ENCODE data around the gene CEP83. TPM values are rescaled to one million over a fixed set of nuclear protein-coding genes. Genes with fewer than 3 reads are reported as not detected.

CEP83 gene
- total and polyA plus RNA-seq, 9 of the 15 experiments (the other 6 are each of a cell fraction or from before 2014, with no cell fraction given): 5.3 to 40.5 (median 31.3) TPM

- TF ChIP-seq NR2C2 (CRISPR knock-in tag; IDR thresholded peaks at IDR 0.05) (peak; percentile 66; the same call in 1 of the 2 replicates), NR2C2 (tag; IDR thresholded peaks at IDR 0.05) (no peak), CEBPG (CRISPR knock-in tag; IDR thresholded peaks at IDR 0.05) (0 out of 2 replicates have a peak, but pooled peaks have one; percentile 26), CEBPG (tag; conservative IDR thresholded peaks at IDR 0.05 in 1 of 2, IDR thresholded peaks at IDR 0.05 in 1 of 2) (no peak), ZNF76 (CRISPR knock-in tag; IDR thresholded peaks at IDR 0.05; ENCODE audit: borderline replicate concordance) (0 out of 2 replicates have a peak, but pooled peaks have one; percentile 37), ZBTB49 (CRISPR knock-in tag; IDR thresholded peaks at IDR 0.05; ENCODE audit: borderline replicate concordance) (0 out of 2 replicates have a peak, but pooled peaks have one; percentile 28), PHF21A (IDR thresholded peaks at IDR 0.05; ENCODE audit: borderline replicate concordance, low read depth) (0 out of 2 replicates have a peak, but pooled peaks have one; percentile 6), ZNF407 (IDR thresholded peaks at IDR 0.05; ENCODE audit: low read depth) (peak; percentile 47; the same call in 1 of the 2 replicates), RBM22 (IDR thresholded peaks at IDR 0.05; ENCODE audit: low read depth, low read length, poor library complexity, severe bottlenecking) (peak; percentile 41), TCFL5 (CRISPR knock-in tag; conservative IDR thresholded peaks at IDR 0.05) (no peak), CREB3L1 (IDR thresholded peaks at IDR 0.05; ENCODE audit: borderline replicate concordance, low read depth) (peak; percentile 45; the same call in 1 of the 2 replicates)
These were observed at the start of gene CEP83 (continued) for GRCh38 chr12:94459728-94460615.

All from K562 (cell line).